ENCODE measurements around the gene SOS2. TPM values are rescaled to one million over a fixed set of nuclear protein-coding genes. Genes with fewer than 3 reads are reported as not detected.
"Not testable (repeated sequence)": the region's sequence is repeated elsewhere in the genome, so short reads cannot be mapped to it uniquely, and the experiment has no call there.

Gene SOS2
- total RNA-seq, 1 experiment from 2014 or later: 9.4 TPM

DNA sequence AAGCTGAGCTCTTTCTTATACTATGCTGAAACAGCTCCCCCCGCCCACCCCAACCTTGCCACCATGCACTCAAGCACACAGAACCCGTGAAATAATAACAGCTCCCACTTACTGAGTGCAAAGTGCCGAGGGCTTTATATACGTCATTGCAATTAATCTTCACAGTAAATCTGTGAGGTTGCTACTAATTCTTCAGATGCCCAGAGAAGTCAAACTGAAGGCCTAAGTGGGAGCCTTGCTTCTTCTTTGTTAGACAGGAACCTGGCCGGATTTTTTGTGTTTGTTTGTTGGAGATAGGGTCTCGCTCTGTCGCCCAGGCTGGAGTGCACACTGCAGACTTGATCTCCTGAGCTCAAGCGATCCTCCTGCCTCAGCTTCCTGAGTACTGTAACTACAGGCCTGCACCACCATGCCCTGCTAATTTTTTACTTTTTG lies 149.1 kb downstream of the SOS2 start:
- Mint-ChIP-seq H3K4me1 (peaks cover 4% of the 10 kb centered on the region in 2 experiments), H3K4me3 (no peak overlapping the region), H3K36me3 (ENCODE audit: insufficient read depth in 1 of 3, low read depth in 3 of 3) (no peaks in the 10 kb centered on the region), H3K9me3 (no peaks in the 10 kb centered on the region; a peak in 1 of 5 replicates), H3K27ac (peak overlapping the region in 1 of 3 experiments; percentile 70; a peak in 1 of 7 replicates), H3K27me3 (ENCODE audit: low read depth) (peaks cover 3% of the 10 kb centered on the region; the same call in 1 of the 2 replicates)
- Histone ChIP-seq H2AK5ac (ENCODE audit: insufficient read length, low read length) (no peak overlapping the region), H2BK12ac (ENCODE audit: insufficient read length, low read depth, low read length) (no peak overlapping the region), H3K79me1 (ENCODE audit: insufficient read depth, low read depth, low read length, poor library complexity, severe bottlenecking) (no peaks in the 10 kb centered on the region), H2BK15ac (ENCODE audit: low read depth, low read length) (no peak overlapping the region), H4K8ac (replicated peaks; ENCODE audit: insufficient read length, low read depth, low read length) (no peak overlapping the region), H3K56ac (ENCODE audit: insufficient read length, low read depth, low read length) (no peak overlapping the region), H3K9me3 (ENCODE audit: control insufficient read depth, low read depth, low read length) (no peaks in the 10 kb centered on the region), H3K18ac (ENCODE audit: insufficient read length, low read depth, low read length) (no peak overlapping the region), H3T11ph (ENCODE audit: low read length) (no peak overlapping the region), H3K14ac (ENCODE audit: insufficient read depth, low read length) (no peak overlapping the region), H2AFZ (ENCODE audit: low read length) (no peak overlapping the region), H2BK120ac (ENCODE audit: low read depth, low read length, poor library complexity, severe bottlenecking) (no peak overlapping the region), H3K79me2 (ENCODE audit: insufficient read depth, low read length) (no peaks in the 10 kb centered on the region), H4K91ac (ENCODE audit: insufficient read length, low read depth, low read length) (no peak overlapping the region), H3K27ac (ENCODE audit: insufficient read length, low read depth, low read length) (no peak overlapping the region), H2BK20ac (ENCODE audit: low read depth, low read length, poor library complexity, severe bottlenecking) (no peak overlapping the region), H3K23ac (ENCODE audit: insufficient read length, low read depth, low read length) (no peak overlapping the region), H3K4ac (ENCODE audit: low read depth, low read length) (no peak overlapping the region), H4K5ac (ENCODE audit: insufficient read length, low read depth, low read length) (no peak overlapping the region), H3K23me2 (ENCODE audit: insufficient read length, low read depth, low read length, poor library complexity, severe bottlenecking) (no peaks in the 10 kb centered on the region), H3K4me1 (ENCODE audit: insufficient read depth, low read length) (no peaks in the 10 kb centered on the region), H3K27me3 (ENCODE audit: insufficient read depth, low read length) (no peaks in the 10 kb centered on the region), H4K20me1 (ENCODE audit: control insufficient read depth, insufficient read depth, insufficient read length) (no peaks in the 10 kb centered on the region), H3K4me2 (ENCODE audit: insufficient read depth, insufficient read length, low read length) (no peak overlapping the region), H3K9ac (ENCODE audit: extremely low read depth, insufficient read length, low read length) (no peak overlapping the region), H2BK5ac (ENCODE audit: insufficient read length, low read length) (no peak overlapping the region)
- WGBS (ENCODE audit: extremely low coverage, insufficient read length, low lambda C conversion rate): no CpG with 5 or more reads among the region's 8 CpGs
- TF ChIP-seq, protein P1, sequence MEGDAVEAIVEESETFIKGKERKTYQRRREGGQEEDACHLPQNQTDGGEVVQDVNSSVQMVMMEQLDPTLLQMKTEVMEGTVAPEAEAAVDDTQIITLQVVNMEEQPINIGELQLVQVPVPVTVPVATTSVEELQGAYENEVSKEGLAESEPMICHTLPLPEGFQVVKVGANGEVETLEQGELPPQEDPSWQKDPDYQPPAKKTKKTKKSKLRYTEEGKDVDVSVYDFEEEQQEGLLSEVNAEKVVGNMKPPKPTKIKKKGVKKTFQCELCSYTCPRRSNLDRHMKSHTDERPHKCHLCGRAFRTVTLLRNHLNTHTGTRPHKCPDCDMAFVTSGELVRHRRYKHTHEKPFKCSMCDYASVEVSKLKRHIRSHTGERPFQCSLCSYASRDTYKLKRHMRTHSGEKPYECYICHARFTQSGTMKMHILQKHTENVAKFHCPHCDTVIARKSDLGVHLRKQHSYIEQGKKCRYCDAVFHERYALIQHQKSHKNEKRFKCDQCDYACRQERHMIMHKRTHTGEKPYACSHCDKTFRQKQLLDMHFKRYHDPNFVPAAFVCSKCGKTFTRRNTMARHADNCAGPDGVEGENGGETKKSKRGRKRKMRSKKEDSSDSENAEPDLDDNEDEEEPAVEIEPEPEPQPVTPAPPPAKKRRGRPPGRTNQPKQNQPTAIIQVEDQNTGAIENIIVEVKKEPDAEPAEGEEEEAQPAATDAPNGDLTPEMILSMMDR (conservative IDR thresholded peaks at IDR 0.05): no peak
- no peak for DNase-seq

DNA sequence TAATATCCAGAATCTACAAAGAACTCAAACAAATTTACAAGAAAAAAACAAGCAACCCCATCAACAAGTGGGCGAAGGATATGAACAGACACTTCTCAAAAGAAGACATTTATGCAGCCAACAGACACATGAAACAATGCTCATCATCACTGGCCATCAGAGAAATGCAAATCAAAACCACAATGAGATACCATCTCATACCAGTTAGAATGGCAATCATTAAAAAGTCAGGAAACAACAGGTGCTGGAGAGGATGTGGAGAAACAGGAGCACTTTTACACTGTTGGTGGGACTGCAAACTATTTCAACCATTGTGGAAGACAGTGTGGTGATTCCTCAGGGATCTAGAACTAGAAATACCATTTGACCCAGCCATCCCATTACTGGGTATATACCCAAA lies 152.3 kb downstream of the SOS2 start:
- not testable (repeated sequence) for H3K27me3 ChIP-seq (ENCODE audit: insufficient read depth, low read length); H3K4me2 ChIP-seq (ENCODE audit: insufficient read depth, insufficient read length, low read length); H2BK5ac ChIP-seq (ENCODE audit: insufficient read length, low read length); H2AK5ac ChIP-seq (ENCODE audit: insufficient read length, low read length); H3K27ac ChIP-seq (ENCODE audit: insufficient read length, low read depth, low read length); H3K23me2 ChIP-seq (ENCODE audit: insufficient read length, low read depth, low read length, poor library complexity, severe bottlenecking); H3K4ac ChIP-seq (ENCODE audit: low read depth, low read length); H2BK12ac ChIP-seq (ENCODE audit: insufficient read length, low read depth, low read length); DNase-seq; H2BK20ac ChIP-seq (ENCODE audit: low read depth, low read length, poor library complexity, severe bottlenecking); H4K8ac ChIP-seq (replicated peaks; ENCODE audit: insufficient read length, low read depth, low read length); H3K9me3 Mint-ChIP-seq; H3K4me1 Mint-ChIP-seq; H3K79me2 ChIP-seq (ENCODE audit: insufficient read depth, low read length); H3K18ac ChIP-seq (ENCODE audit: insufficient read length, low read depth, low read length); H3K27me3 Mint-ChIP-seq (ENCODE audit: low read depth); H4K20me1 ChIP-seq (ENCODE audit: control insufficient read depth, insufficient read depth, insufficient read length); H4K5ac ChIP-seq (ENCODE audit: insufficient read length, low read depth, low read length); H3K4me3 Mint-ChIP-seq; H3K23ac ChIP-seq (ENCODE audit: insufficient read length, low read depth, low read length); H2BK15ac ChIP-seq (ENCODE audit: low read depth, low read length); H2AFZ ChIP-seq (ENCODE audit: low read length); H3K79me1 ChIP-seq (ENCODE audit: insufficient read depth, low read depth, low read length, poor library complexity, severe bottlenecking); H3K56ac ChIP-seq (ENCODE audit: insufficient read length, low read depth, low read length); H3K36me3 Mint-ChIP-seq (ENCODE audit: insufficient read depth in 1 of 3, low read depth in 3 of 3); H4K91ac ChIP-seq (ENCODE audit: insufficient read length, low read depth, low read length); H2BK120ac ChIP-seq (ENCODE audit: low read depth, low read length, poor library complexity, severe bottlenecking); H3K9me3 ChIP-seq (ENCODE audit: control insufficient read depth, low read depth, low read length); H3K4me1 ChIP-seq (ENCODE audit: insufficient read depth, low read length); H3K9ac ChIP-seq (ENCODE audit: extremely low read depth, insufficient read length, low read length); H3K27ac Mint-ChIP-seq; H3T11ph ChIP-seq (ENCODE audit: low read length); H3K14ac ChIP-seq (ENCODE audit: insufficient read depth, low read length)
- no CpG with 5 or more reads among the region's 1 CpG for WGBS (ENCODE audit: extremely low coverage, insufficient read length, low lambda C conversion rate)

Measured in H9 (cell line).